K562 (cell line): ENCODE results near the gene WDR46. TPM values are rescaled to one million over a fixed set of nuclear protein-coding genes. Genes with fewer than 3 reads are reported as not detected.

Experiments
- CBFB ChIP-seq: sonication (generic); formaldehyde crosslinking; IDR thresholded peaks from 2 replicates; pipeline ENCODE4 v1.4.0; 2020; ENCODE audit warnings: mild to moderate bottlenecking, missing genetic modification reagents
- CEBPB ChIP-seq: fragments of 450-650 bp; IDR thresholded peaks from 2 replicates; pipeline ENCODE4 v1.6.1; 2016; ENCODE audit warnings: missing genetic modification characterization, missing compliant biosample characterization
- CXXC5 ChIP-seq: fragments of 250-450 bp; sonication (Bioruptor Pico); IDR thresholded peaks from 2 replicates; pipeline ENCODE4 v1.8.0; 2022; ENCODE audit warnings: inconsistent platforms, mild to moderate bottlenecking, moderate library complexity
- HNRNPL ChIP-seq: fragments of 200-400 bp; formaldehyde crosslinking; IDR thresholded peaks from 2 replicates; pipeline ENCODE4 v1.6.1; 2017; ENCODE audit warnings: low read depth, mild to moderate bottlenecking, low read length
- RCOR1 ChIP-seq, 2 experiments: IDR thresholded peaks; 2 replicates each; pipeline ENCODE4 v1.6.1; 2012; ENCODE audit warnings: low read depth in 2 of 2, low read length in 2 of 2, borderline replicate concordance in 1 of 2, improper control_type of control experiment in 1 of 2
- TAF15 ChIP-seq: fragments of 200-400 bp; formaldehyde crosslinking; IDR thresholded peaks from 2 replicates; pipeline ENCODE4 v1.6.1; 2017; ENCODE audit warnings: mild to moderate bottlenecking, low read depth, low read length, moderate library complexity
- ZNF764 ChIP-seq: fragments of 250-450 bp; sonication (Bioruptor Pico); IDR thresholded peaks from 2 replicates; pipeline ENCODE4 v1.4.0; 2020; ENCODE audit warnings: low read depth, mild to moderate bottlenecking, moderate library complexity
- polyA plus RNA-seq, 8 experiments: library from polyadenylated mRNA; depleted of rRNA in 4 of 8; stranded (reverse) in 5 of 8; unstranded in 3 of 8; fragments of >200 nt; fragmentation: Nextera tagmentation in 2 of 8; fragmentation: Illumina TruSeq in 1 of 8; extraction: Ambion mirVana in 2 of 8; extraction: Trizol in 1 of 8; gene quantifications; 2 replicates each; pipeline versions ENCODE4 v1.2.1 to v1.2.3, GENCODE V29; 2011 to 2014; ENCODE audit warnings: inconsistent platforms in 1 of 8, missing spikeins in 1 of 8
- total RNA-seq, 7 experiments: library from RNA; depleted of rRNA in 6 of 7; stranded (reverse); fragments of >200 nt in 6 of 7; fragmentation: Illumina TruSeq in 2 of 7; extraction: Trizol in 2 of 7; gene quantifications; 2 replicates each; pipeline versions ENCODE4 v1.2.1 to v1.2.3, GENCODE V29; 2011 to 2021; ENCODE audit warnings: low replicate concordance in 1 of 7
- TF ChIP-seq, protein P1 (sequence below): fragments of 200-600 bp; sonication (generic); IDR thresholded peaks from one replicate; pipeline ENCODE4 v1.6.1; 2012; ENCODE audit warnings: mild to moderate bottlenecking, low read depth, low read length, inconsistent platforms
- TF ChIP-seq, protein P2 (sequence below): IDR thresholded peaks from 2 replicates; pipeline ENCODE4 v1.6.1; 2011; ENCODE audit not compliant: insufficient read length; ENCODE audit errors: extremely low read depth
- TF ChIP-seq, protein P3 (sequence below): fragments of 200-800 bp; sonication (Bioruptor generic); IDR thresholded peaks from 2 replicates; pipeline ENCODE4 v1.6.1; 2017; ENCODE audit warnings: missing genetic modification characterization, missing compliant biosample characterization
- TF ChIP-seq, protein P4 (sequence below): fragments of 250-450 bp; sonication (Bioruptor Pico); IDR thresholded peaks from 2 replicates; pipeline ENCODE4 v1.4.0; 2020; ENCODE audit warnings: mild to moderate bottlenecking, moderate library complexity

Gene WDR46
- total and polyA plus RNA-seq, 9 of the 15 experiments (the other 6 are each of a cell fraction or from before 2014, with no cell fraction given) = 8.9 to 146 (median 93.1) TPM

DNA sequence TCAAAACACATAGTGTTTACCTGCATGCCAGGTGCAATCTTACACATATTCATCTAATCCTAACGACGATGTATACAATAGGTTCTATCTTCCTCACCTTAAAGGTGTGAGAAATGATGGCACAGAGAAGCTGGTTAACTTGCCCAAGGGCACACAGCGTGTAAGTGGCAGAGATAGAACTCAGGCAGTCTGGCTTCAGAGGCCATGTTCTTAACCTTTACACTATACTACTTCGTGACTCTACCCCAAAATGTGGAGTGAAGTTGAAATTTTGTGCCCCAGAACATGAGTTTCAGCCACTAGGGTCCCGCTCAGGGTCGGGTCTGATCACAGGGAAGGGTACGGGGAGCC is 17.9 kb downstream of the WDR46 start (continued):
- TF ChIP-seq, protein P1, sequence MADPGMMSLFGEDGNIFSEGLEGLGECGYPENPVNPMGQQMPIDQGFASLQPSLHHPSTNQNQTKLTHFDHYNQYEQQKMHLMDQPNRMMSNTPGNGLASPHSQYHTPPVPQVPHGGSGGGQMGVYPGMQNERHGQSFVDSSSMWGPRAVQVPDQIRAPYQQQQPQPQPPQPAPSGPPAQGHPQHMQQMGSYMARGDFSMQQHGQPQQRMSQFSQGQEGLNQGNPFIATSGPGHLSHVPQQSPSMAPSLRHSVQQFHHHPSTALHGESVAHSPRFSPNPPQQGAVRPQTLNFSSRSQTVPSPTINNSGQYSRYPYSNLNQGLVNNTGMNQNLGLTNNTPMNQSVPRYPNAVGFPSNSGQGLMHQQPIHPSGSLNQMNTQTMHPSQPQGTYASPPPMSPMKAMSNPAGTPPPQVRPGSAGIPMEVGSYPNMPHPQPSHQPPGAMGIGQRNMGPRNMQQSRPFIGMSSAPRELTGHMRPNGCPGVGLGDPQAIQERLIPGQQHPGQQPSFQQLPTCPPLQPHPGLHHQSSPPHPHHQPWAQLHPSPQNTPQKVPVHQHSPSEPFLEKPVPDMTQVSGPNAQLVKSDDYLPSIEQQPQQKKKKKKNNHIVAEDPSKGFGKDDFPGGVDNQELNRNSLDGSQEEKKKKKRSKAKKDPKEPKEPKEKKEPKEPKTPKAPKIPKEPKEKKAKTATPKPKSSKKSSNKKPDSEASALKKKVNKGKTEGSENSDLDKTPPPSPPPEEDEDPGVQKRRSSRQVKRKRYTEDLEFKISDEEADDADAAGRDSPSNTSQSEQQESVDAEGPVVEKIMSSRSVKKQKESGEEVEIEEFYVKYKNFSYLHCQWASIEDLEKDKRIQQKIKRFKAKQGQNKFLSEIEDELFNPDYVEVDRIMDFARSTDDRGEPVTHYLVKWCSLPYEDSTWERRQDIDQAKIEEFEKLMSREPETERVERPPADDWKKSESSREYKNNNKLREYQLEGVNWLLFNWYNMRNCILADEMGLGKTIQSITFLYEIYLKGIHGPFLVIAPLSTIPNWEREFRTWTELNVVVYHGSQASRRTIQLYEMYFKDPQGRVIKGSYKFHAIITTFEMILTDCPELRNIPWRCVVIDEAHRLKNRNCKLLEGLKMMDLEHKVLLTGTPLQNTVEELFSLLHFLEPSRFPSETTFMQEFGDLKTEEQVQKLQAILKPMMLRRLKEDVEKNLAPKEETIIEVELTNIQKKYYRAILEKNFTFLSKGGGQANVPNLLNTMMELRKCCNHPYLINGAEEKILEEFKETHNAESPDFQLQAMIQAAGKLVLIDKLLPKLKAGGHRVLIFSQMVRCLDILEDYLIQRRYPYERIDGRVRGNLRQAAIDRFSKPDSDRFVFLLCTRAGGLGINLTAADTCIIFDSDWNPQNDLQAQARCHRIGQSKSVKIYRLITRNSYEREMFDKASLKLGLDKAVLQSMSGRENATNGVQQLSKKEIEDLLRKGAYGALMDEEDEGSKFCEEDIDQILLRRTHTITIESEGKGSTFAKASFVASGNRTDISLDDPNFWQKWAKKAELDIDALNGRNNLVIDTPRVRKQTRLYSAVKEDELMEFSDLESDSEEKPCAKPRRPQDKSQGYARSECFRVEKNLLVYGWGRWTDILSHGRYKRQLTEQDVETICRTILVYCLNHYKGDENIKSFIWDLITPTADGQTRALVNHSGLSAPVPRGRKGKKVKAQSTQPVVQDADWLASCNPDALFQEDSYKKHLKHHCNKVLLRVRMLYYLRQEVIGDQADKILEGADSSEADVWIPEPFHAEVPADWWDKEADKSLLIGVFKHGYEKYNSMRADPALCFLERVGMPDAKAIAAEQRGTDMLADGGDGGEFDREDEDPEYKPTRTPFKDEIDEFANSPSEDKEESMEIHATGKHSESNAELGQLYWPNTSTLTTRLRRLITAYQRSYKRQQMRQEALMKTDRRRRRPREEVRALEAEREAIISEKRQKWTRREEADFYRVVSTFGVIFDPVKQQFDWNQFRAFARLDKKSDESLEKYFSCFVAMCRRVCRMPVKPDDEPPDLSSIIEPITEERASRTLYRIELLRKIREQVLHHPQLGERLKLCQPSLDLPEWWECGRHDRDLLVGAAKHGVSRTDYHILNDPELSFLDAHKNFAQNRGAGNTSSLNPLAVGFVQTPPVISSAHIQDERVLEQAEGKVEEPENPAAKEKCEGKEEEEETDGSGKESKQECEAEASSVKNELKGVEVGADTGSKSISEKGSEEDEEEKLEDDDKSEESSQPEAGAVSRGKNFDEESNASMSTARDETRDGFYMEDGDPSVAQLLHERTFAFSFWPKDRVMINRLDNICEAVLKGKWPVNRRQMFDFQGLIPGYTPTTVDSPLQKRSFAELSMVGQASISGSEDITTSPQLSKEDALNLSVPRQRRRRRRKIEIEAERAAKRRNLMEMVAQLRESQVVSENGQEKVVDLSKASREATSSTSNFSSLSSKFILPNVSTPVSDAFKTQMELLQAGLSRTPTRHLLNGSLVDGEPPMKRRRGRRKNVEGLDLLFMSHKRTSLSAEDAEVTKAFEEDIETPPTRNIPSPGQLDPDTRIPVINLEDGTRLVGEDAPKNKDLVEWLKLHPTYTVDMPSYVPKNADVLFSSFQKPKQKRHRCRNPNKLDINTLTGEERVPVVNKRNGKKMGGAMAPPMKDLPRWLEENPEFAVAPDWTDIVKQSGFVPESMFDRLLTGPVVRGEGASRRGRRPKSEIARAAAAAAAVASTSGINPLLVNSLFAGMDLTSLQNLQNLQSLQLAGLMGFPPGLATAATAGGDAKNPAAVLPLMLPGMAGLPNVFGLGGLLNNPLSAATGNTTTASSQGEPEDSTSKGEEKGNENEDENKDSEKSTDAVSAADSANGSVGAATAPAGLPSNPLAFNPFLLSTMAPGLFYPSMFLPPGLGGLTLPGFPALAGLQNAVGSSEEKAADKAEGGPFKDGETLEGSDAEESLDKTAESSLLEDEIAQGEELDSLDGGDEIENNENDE = no peak
- TF ChIP-seq RCOR1 (IDR thresholded peaks at IDR 0.05; ENCODE audit: borderline replicate concordance in 1 of 2, low read depth in 2 of 2, low read length in 2 of 2) (peak; percentile 27 to 80; a peak in 3 of 4 replicates), CBFB (CRISPR knock-in tag) (no peak), TAF15 (no peak), CXXC5 (no peak), HNRNPL (no peak), ZNF764 (no peak), CEBPB (tag) (no peak)
- TF ChIP-seq, protein P2, sequence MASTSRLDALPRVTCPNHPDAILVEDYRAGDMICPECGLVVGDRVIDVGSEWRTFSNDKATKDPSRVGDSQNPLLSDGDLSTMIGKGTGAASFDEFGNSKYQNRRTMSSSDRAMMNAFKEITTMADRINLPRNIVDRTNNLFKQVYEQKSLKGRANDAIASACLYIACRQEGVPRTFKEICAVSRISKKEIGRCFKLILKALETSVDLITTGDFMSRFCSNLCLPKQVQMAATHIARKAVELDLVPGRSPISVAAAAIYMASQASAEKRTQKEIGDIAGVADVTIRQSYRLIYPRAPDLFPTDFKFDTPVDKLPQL = no peak
- TF ChIP-seq, protein P3, sequence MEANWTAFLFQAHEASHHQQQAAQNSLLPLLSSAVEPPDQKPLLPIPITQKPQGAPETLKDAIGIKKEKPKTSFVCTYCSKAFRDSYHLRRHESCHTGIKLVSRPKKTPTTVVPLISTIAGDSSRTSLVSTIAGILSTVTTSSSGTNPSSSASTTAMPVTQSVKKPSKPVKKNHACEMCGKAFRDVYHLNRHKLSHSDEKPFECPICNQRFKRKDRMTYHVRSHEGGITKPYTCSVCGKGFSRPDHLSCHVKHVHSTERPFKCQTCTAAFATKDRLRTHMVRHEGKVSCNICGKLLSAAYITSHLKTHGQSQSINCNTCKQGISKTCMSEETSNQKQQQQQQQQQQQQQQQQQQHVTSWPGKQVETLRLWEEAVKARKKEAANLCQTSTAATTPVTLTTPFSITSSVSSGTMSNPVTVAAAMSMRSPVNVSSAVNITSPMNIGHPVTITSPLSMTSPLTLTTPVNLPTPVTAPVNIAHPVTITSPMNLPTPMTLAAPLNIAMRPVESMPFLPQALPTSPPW (CRISPR knock-in tag) = no peak
- TF ChIP-seq, protein P4, sequence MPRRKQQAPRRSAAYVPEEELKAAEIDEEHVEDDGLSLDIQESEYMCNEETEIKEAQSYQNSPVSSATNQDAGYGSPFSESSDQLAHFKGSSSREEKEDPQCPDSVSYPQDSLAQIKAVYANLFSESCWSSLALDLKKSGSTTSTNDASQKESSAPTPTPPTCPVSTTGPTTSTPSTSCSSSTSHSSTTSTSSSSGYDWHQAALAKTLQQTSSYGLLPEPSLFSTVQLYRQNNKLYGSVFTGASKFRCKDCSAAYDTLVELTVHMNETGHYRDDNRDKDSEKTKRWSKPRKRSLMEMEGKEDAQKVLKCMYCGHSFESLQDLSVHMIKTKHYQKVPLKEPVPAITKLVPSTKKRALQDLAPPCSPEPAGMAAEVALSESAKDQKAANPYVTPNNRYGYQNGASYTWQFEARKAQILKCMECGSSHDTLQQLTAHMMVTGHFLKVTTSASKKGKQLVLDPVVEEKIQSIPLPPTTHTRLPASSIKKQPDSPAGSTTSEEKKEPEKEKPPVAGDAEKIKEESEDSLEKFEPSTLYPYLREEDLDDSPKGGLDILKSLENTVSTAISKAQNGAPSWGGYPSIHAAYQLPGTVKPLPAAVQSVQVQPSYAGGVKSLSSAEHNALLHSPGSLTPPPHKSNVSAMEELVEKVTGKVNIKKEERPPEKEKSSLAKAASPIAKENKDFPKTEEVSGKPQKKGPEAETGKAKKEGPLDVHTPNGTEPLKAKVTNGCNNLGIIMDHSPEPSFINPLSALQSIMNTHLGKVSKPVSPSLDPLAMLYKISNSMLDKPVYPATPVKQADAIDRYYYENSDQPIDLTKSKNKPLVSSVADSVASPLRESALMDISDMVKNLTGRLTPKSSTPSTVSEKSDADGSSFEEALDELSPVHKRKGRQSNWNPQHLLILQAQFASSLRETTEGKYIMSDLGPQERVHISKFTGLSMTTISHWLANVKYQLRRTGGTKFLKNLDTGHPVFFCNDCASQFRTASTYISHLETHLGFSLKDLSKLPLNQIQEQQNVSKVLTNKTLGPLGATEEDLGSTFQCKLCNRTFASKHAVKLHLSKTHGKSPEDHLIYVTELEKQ (CRISPR knock-in tag) = no peak
